ENCODE results near the gene PDE4D. TPM values are rescaled to one million over a fixed set of nuclear protein-coding genes. Genes with fewer than 3 reads are reported as not detected.

The PDE4D gene
- total and polyA plus RNA-seq, 10 of the 15 experiments (the other 5 are each of a cell fraction or from before 2014, with no cell fraction given): 0.87 to 4.1 (median 2.2) TPM

DNA sequence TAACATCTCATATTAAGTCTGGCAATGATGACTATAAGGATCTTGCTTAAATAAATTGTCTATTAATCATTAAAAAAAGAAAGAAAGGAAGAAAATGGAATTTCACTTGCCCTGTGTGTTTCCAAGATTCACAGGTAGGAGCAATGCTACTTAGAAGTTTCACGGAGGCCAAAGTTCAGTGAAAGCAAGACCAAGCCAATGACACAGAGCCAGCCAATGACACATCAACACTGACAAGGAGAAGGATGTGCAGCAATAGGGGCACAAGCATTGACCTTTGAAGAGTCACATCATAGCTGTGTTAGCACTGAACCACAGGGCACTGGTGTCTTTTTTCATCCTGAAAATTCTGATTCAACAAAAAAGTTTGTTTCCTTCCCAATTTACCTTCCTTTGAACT lies 364.3 kb downstream of the PDE4D start (continued):
- TF ChIP-seq, protein P1, sequence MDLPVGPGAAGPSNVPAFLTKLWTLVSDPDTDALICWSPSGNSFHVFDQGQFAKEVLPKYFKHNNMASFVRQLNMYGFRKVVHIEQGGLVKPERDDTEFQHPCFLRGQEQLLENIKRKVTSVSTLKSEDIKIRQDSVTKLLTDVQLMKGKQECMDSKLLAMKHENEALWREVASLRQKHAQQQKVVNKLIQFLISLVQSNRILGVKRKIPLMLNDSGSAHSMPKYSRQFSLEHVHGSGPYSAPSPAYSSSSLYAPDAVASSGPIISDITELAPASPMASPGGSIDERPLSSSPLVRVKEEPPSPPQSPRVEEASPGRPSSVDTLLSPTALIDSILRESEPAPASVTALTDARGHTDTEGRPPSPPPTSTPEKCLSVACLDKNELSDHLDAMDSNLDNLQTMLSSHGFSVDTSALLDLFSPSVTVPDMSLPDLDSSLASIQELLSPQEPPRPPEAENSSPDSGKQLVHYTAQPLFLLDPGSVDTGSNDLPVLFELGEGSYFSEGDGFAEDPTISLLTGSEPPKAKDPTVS (IDR thresholded peaks at IDR 0.05; ENCODE audit: low read depth, low read length): no peak
- no peak for TF ChIP-seq BMI1 (IDR thresholded peaks at IDR 0.05; ENCODE audit: borderline replicate concordance)
- no peak for TF ChIP-seq POLR2A (IDR thresholded peaks at IDR 0.05; ENCODE audit: low read depth, low read length)
- no peak for TF ChIP-seq SMAD1 (IDR thresholded peaks at IDR 0.05; ENCODE audit: low read depth, partially characterized antibody)

DNA sequence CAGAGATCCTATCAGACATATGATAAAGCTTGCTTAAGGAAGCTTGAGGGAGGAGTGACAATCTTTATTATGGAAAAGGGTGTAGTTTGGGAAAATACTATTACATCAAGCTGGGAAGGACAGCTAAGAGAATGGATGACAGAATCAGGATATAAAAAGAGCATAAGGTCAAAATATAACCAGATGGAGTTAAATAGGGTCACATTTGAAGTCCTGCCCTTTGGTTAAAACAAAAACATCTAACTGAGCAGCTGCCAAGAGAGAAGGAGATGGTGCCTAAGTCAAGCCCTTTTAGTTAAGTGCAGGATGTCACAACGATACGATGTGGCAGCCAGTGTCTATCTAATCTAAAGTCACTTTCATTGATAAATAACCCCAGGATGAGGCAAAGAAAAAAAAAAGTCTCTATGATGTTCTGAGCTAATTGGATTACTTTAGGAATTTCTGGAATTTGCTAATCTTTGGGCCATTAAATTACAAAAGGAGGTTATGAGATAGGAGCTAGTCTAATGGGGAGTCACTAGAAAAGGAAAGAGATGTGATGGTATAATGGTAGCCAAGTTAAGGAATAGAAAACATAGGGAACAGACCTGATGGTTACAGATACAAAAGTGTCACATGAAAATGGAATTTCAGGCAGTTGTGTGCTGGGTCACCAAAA lies 365.2 kb downstream of the PDE4D start:
- ChIA-PET SMC1A (ENCODE audit: uncharacterized antibody, unreplicated experiment) (interaction anchor here (0.7 to 1.6 kb wide), 2 partner anchors 95 to 146 kb away, joined by 3 read pairs; no protein-coding TSS in a partner anchor), RAD21 (ENCODE audit: unreplicated experiment) (interaction anchor here (1.6 kb wide), 1 partner anchor 57 kb away, joined by 3 read pairs; no protein-coding TSS in a partner anchor), POLR2A (no interaction called here), CTCF (interaction anchor here (0.7 kb wide), 1 partner anchor 9 kb away, joined by 3 read pairs; no protein-coding TSS in a partner anchor)
- Histone ChIP-seq H3K79me2 (ENCODE audit: control insufficient read depth, insufficient read depth, low read length) (no peaks in the 10 kb centered on the region), H3K4me3 (no peak overlapping the region), H3K36me3 (ENCODE audit: control insufficient read depth in 2 of 2, insufficient read depth in 2 of 2, low read length in 1 of 2) (no peaks in the 10 kb centered on the region), H4K20me1 (ENCODE audit: control insufficient read depth, insufficient read depth) (no peaks in the 10 kb centered on the region), H3K27ac (ENCODE audit: control insufficient read depth, insufficient read depth) (no peak overlapping the region), H3K4me1 (ENCODE audit: control insufficient read depth, insufficient read depth, low read length) (no peaks in the 10 kb centered on the region), H3K27me3 (replicated peaks in 1 of 2; ENCODE audit: control insufficient read depth in 2 of 2, insufficient read depth in 2 of 2, low read length in 1 of 2) (no peaks in the 10 kb centered on the region), H3K4me2 (ENCODE audit: control insufficient read depth, insufficient read depth) (no peak overlapping the region), H3K9me3 (replicated peaks; ENCODE audit: control insufficient read depth, insufficient read depth, low read length) (peaks cover 2% of the 10 kb centered on the region; the same call in 1 of the 3 replicates), H3K9ac (ENCODE audit: control insufficient read depth, insufficient read depth, low read length) (no peak overlapping the region), H2AFZ (ENCODE audit: control insufficient read depth, low read depth, low read length) (no peak overlapping the region)
- intact Hi-C loops (cut with micrococcal nuclease; ENCODE audit: unreplicated experiment) (no loop called here), in situ Hi-C loops (cut with MboI) (no loop called here)
- no peak for DNase-seq (ENCODE audit: low read depth, low spot score)
- no peak for ATAC-seq
- 92% methylated on average over 2 of the region's 2 CpGs for WGBS (ENCODE audit: insufficient coverage, insufficient replicate concordance, low lambda C conversion rate, missing lambda C conversion rate)
- TF ChIP-seq CBFB (IDR thresholded peaks at IDR 0.05; ENCODE audit: low read depth) (no peak), YBX1 (IDR thresholded peaks at IDR 0.05) (no peak), NR2F1 (conservative IDR thresholded peaks at IDR 0.05) (no peak), HDAC6 (IDR thresholded peaks at IDR 0.05; ENCODE audit: unreplicated experiment) (no peak), TCF12 (IDR thresholded peaks at IDR 0.05; ENCODE audit: low read depth, low read length) (no peak), SRF (IDR thresholded peaks at IDR 0.05; ENCODE audit: low read depth in 2 of 2, low read length in 2 of 2) (no peak), NFIC (IDR thresholded peaks at IDR 0.05; ENCODE audit: low read depth, low read length) (no peak)
- TF ChIP-seq, protein P2, sequence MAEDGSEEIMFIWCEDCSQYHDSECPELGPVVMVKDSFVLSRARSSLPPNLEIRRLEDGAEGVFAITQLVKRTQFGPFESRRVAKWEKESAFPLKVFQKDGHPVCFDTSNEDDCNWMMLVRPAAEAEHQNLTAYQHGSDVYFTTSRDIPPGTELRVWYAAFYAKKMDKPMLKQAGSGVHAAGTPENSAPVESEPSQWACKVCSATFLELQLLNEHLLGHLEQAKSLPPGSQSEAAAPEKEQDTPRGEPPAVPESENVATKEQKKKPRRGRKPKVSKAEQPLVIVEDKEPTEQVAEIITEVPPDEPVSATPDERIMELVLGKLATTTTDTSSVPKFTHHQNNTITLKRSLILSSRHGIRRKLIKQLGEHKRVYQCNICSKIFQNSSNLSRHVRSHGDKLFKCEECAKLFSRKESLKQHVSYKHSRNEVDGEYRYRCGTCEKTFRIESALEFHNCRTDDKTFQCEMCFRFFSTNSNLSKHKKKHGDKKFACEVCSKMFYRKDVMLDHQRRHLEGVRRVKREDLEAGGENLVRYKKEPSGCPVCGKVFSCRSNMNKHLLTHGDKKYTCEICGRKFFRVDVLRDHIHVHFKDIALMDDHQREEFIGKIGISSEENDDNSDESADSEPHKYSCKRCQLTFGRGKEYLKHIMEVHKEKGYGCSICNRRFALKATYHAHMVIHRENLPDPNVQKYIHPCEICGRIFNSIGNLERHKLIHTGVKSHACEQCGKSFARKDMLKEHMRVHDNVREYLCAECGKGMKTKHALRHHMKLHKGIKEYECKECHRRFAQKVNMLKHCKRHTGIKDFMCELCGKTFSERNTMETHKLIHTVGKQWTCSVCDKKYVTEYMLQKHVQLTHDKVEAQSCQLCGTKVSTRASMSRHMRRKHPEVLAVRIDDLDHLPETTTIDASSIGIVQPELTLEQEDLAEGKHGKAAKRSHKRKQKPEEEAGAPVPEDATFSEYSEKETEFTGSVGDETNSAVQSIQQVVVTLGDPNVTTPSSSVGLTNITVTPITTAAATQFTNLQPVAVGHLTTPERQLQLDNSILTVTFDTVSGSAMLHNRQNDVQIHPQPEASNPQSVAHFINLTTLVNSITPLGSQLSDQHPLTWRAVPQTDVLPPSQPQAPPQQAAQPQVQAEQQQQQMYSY (CRISPR knock-in tag; IDR thresholded peaks at IDR 0.05): no peak
- FAIRE-seq: no peak
- BruUV-seq (replicated peaks): no TSS peak

All from GM12878 (cell line).